ENCODE data around the gene SHROOM3. TPM values are rescaled to one million over a fixed set of nuclear protein-coding genes. Genes with fewer than 3 reads are reported as not detected.

SHROOM3 gene
- total RNA-seq, 1 donor from 2014 or later = not detected

- Mint-ChIP-seq H3K36me3 (ENCODE audit: low read depth) (no peaks in the 10 kb centered on the region), H3K27me3 (ENCODE audit: low read depth) (peaks cover 5% of the 10 kb centered on the region), H3K27ac (no peak overlapping the region), H3K9me3 (no peaks in the 10 kb centered on the region), H3K4me3 (ENCODE audit: low read depth) (no peak overlapping the region), H3K4me1 (ENCODE audit: low read depth) (peaks cover 8% of the 10 kb centered on the region)
- intact Hi-C loops (cut with micrococcal nuclease) = no loop called here
- no peak for DNase-seq (ENCODE audit: low spot score)
Observed at GRCh38 chr4:76559236-76560071, 124.4 kb downstream of the SHROOM3 start.

- no peaks in the 10 kb centered on the region for H3K9me3 Mint-ChIP-seq
- H3K27ac Mint-ChIP-seq = no peak overlapping the region
- no peak overlapping the region for H3K4me3 Mint-ChIP-seq (ENCODE audit: low read depth)
- intact Hi-C loops (cut with micrococcal nuclease) = no loop called here
- no peak for DNase-seq (ENCODE audit: low spot score)
- H3K4me1 Mint-ChIP-seq (ENCODE audit: low read depth) = peaks cover 8% of the 10 kb centered on the region
- peaks cover 7% of the 10 kb centered on the region for H3K27me3 Mint-ChIP-seq (ENCODE audit: low read depth)
- no peaks in the 10 kb centered on the region for H3K36me3 Mint-ChIP-seq (ENCODE audit: low read depth)
Observed at GRCh38 chr4:76562161-76562560, 127.1 kb downstream of the SHROOM3 start.

- peaks cover 8% of the 10 kb centered on the region for H3K4me1 Mint-ChIP-seq (ENCODE audit: low read depth)
- no peak for DNase-seq (ENCODE audit: low spot score)
- H3K9me3 Mint-ChIP-seq = no peaks in the 10 kb centered on the region
- peaks cover 9% of the 10 kb centered on the region for H3K27me3 Mint-ChIP-seq (ENCODE audit: low read depth)
- intact Hi-C loops (cut with micrococcal nuclease) = no loop called here
- no peaks in the 10 kb centered on the region for H3K36me3 Mint-ChIP-seq (ENCODE audit: low read depth)
- no peak overlapping the region for H3K4me3 Mint-ChIP-seq (ENCODE audit: low read depth)
- no peak overlapping the region for H3K27ac Mint-ChIP-seq
Observed at GRCh38 chr4:76562836-76563453, 127.9 kb downstream of the SHROOM3 start.

- peaks cover 9% of the 10 kb centered on the region for H3K27me3 Mint-ChIP-seq (ENCODE audit: low read depth)
- peaks cover 8% of the 10 kb centered on the region for H3K4me1 Mint-ChIP-seq (ENCODE audit: low read depth)
- H3K9me3 Mint-ChIP-seq = no peaks in the 10 kb centered on the region
- H3K4me3 Mint-ChIP-seq (ENCODE audit: low read depth) = no peak overlapping the region
- no peaks in the 10 kb centered on the region for H3K36me3 Mint-ChIP-seq (ENCODE audit: low read depth)
- intact Hi-C loops (cut with micrococcal nuclease) = no loop called here
- H3K27ac Mint-ChIP-seq = no peak overlapping the region
- DNase-seq (ENCODE audit: low spot score) = no peak
Observed at GRCh38 chr4:76563454-76564122, 128.6 kb downstream of the SHROOM3 start.

- no peak overlapping the region for H3K27ac Mint-ChIP-seq
- intact Hi-C loops (cut with micrococcal nuclease) = no loop called here
- H3K4me1 Mint-ChIP-seq (ENCODE audit: low read depth) = peaks cover 8% of the 10 kb centered on the region
- no peaks in the 10 kb centered on the region for H3K9me3 Mint-ChIP-seq
- peaks cover 9% of the 10 kb centered on the region for H3K27me3 Mint-ChIP-seq (ENCODE audit: low read depth)
- no peak overlapping the region for H3K4me3 Mint-ChIP-seq (ENCODE audit: low read depth)
- H3K36me3 Mint-ChIP-seq (ENCODE audit: low read depth) = no peaks in the 10 kb centered on the region
- DNase-seq (ENCODE audit: low spot score) = no peak
Observed at GRCh38 chr4:76564123-76564915, 129.3 kb downstream of the SHROOM3 start.

- DNase-seq (ENCODE audit: low spot score) = no peak
- intact Hi-C loops (cut with micrococcal nuclease) = no loop called here
- no peak overlapping the region for H3K4me3 Mint-ChIP-seq (ENCODE audit: low read depth)
- no peak overlapping the region for H3K27ac Mint-ChIP-seq
- no peaks in the 10 kb centered on the region for H3K36me3 Mint-ChIP-seq (ENCODE audit: low read depth)
- no peaks in the 10 kb centered on the region for H3K9me3 Mint-ChIP-seq
- H3K27me3 Mint-ChIP-seq (ENCODE audit: low read depth) = peaks cover 8% of the 10 kb centered on the region
- H3K4me1 Mint-ChIP-seq (ENCODE audit: low read depth) = peaks cover 7% of the 10 kb centered on the region
Observed at GRCh38 chr4:76568262-76568661, 133.2 kb downstream of the SHROOM3 start.

- no peaks in the 10 kb centered on the region for H3K36me3 Mint-ChIP-seq (ENCODE audit: low read depth)
- no peaks in the 10 kb centered on the region for H3K9me3 Mint-ChIP-seq
- H3K27me3 Mint-ChIP-seq (ENCODE audit: low read depth) = peaks cover 8% of the 10 kb centered on the region
- DNase-seq (ENCODE audit: low spot score) = no peak
- intact Hi-C loops (cut with micrococcal nuclease) = no loop called here
- H3K27ac Mint-ChIP-seq = no peak overlapping the region
- H3K4me3 Mint-ChIP-seq (ENCODE audit: low read depth) = no peak overlapping the region
- no peaks in the 10 kb centered on the region for H3K4me1 Mint-ChIP-seq (ENCODE audit: low read depth)
Observed at GRCh38 chr4:76569225-76569624, 134.2 kb downstream of the SHROOM3 start.

GRCh38 chr4:76569706-76570105 lies 134.7 kb downstream of the SHROOM3 start:
- intact Hi-C loops (cut with micrococcal nuclease) = no loop called here
- H3K27me3 Mint-ChIP-seq (ENCODE audit: low read depth) = peaks cover 11% of the 10 kb centered on the region
- H3K9me3 Mint-ChIP-seq = no peaks in the 10 kb centered on the region
- H3K27ac Mint-ChIP-seq = no peak overlapping the region
- H3K36me3 Mint-ChIP-seq (ENCODE audit: low read depth) = no peaks in the 10 kb centered on the region
- DNase-seq (ENCODE audit: low spot score) = no peak
- H3K4me1 Mint-ChIP-seq (ENCODE audit: low read depth) = no peaks in the 10 kb centered on the region
- no peak overlapping the region for H3K4me3 Mint-ChIP-seq (ENCODE audit: low read depth)

- intact Hi-C loops (cut with micrococcal nuclease) = no loop called here
- Mint-ChIP-seq H3K27me3 (ENCODE audit: low read depth) (peaks cover 9% of the 10 kb centered on the region), H3K36me3 (ENCODE audit: low read depth) (no peaks in the 10 kb centered on the region), H3K27ac (no peak overlapping the region), H3K4me3 (ENCODE audit: low read depth) (no peak overlapping the region), H3K4me1 (ENCODE audit: low read depth) (no peaks in the 10 kb centered on the region), H3K9me3 (no peaks in the 10 kb centered on the region)
- DNase-seq (ENCODE audit: low spot score) = no peak
Observed at GRCh38 chr4:76570141-76570973, 135.3 kb downstream of the SHROOM3 start.

- Mint-ChIP-seq H3K27ac (no peak overlapping the region), H3K4me1 (ENCODE audit: low read depth) (no peaks in the 10 kb centered on the region), H3K36me3 (ENCODE audit: low read depth) (no peaks in the 10 kb centered on the region), H3K9me3 (no peaks in the 10 kb centered on the region), H3K27me3 (ENCODE audit: low read depth) (peaks cover 12% of the 10 kb centered on the region), H3K4me3 (ENCODE audit: low read depth) (no peak overlapping the region)
- intact Hi-C loops (cut with micrococcal nuclease) = no loop called here
- DNase-seq (ENCODE audit: low spot score) = no peak
Observed at GRCh38 chr4:76571274-76571673, 136.2 kb downstream of the SHROOM3 start.

- H3K4me1 Mint-ChIP-seq (ENCODE audit: low read depth) = no peaks in the 10 kb centered on the region
- no peaks in the 10 kb centered on the region for H3K9me3 Mint-ChIP-seq
- no peak for DNase-seq (ENCODE audit: low spot score)
- no peak overlapping the region for H3K4me3 Mint-ChIP-seq (ENCODE audit: low read depth)
- H3K36me3 Mint-ChIP-seq (ENCODE audit: low read depth) = no peaks in the 10 kb centered on the region
- intact Hi-C loops (cut with micrococcal nuclease) = no loop called here
- peaks cover 13% of the 10 kb centered on the region for H3K27me3 Mint-ChIP-seq (ENCODE audit: low read depth)
- no peak overlapping the region for H3K27ac Mint-ChIP-seq
Observed at GRCh38 chr4:76572224-76572623, 137.2 kb downstream of the SHROOM3 start.

- no peak for DNase-seq (ENCODE audit: low spot score)
- H3K4me1 Mint-ChIP-seq (ENCODE audit: low read depth) = no peaks in the 10 kb centered on the region
- H3K27me3 Mint-ChIP-seq (ENCODE audit: low read depth) = peaks cover 9% of the 10 kb centered on the region
- no peaks in the 10 kb centered on the region for H3K36me3 Mint-ChIP-seq (ENCODE audit: low read depth)
- H3K9me3 Mint-ChIP-seq = no peaks in the 10 kb centered on the region
- no peak overlapping the region for H3K27ac Mint-ChIP-seq
- H3K4me3 Mint-ChIP-seq (ENCODE audit: low read depth) = no peak overlapping the region
- intact Hi-C loops (cut with micrococcal nuclease) = no loop called here
Observed at GRCh38 chr4:76576824-76577223, 141.8 kb downstream of the SHROOM3 start.
